Stimulated activated naive CD8-positive, alpha-beta T cell treated with anti-CD3 and anti-CD28 coated beads, Interleukin-15, Interleukin-2, amounts not matched to agents 100 ng/mL and 50 ng/mL, for 24 hours (primary cell): ENCODE data around the gene OR2T3.
"Not testable (repeated sequence)": the region's sequence is repeated elsewhere in the genome, so short reads cannot be mapped to it uniquely, and the experiment has no call there.

Experiments used
- H3K27ac Mint-ChIP-seq: one replicate; pipeline ENCODE4 v1.8.0; 2021; ENCODE audit warnings: mild to moderate bottlenecking, mixed read lengths
- H3K27me3 Mint-ChIP-seq: one replicate; pipeline ENCODE4 v1.8.0; 2021; ENCODE audit warnings: mixed read lengths
- H3K36me3 Mint-ChIP-seq: one replicate; pipeline ENCODE4 v1.8.0; 2021; ENCODE audit warnings: low read depth, mixed read lengths
- H3K4me1 Mint-ChIP-seq: one replicate; pipeline ENCODE4 v1.8.0; 2021; ENCODE audit warnings: low read depth, mixed read lengths
- H3K4me3 Mint-ChIP-seq: one replicate; pipeline ENCODE4 v1.8.0; 2021; ENCODE audit warnings: mild to moderate bottlenecking, mixed read lengths
- H3K9me3 Mint-ChIP-seq: one replicate; pipeline ENCODE4 v1.8.0; 2021; ENCODE audit warnings: mixed read lengths

Gene OR2T3

DNA sequence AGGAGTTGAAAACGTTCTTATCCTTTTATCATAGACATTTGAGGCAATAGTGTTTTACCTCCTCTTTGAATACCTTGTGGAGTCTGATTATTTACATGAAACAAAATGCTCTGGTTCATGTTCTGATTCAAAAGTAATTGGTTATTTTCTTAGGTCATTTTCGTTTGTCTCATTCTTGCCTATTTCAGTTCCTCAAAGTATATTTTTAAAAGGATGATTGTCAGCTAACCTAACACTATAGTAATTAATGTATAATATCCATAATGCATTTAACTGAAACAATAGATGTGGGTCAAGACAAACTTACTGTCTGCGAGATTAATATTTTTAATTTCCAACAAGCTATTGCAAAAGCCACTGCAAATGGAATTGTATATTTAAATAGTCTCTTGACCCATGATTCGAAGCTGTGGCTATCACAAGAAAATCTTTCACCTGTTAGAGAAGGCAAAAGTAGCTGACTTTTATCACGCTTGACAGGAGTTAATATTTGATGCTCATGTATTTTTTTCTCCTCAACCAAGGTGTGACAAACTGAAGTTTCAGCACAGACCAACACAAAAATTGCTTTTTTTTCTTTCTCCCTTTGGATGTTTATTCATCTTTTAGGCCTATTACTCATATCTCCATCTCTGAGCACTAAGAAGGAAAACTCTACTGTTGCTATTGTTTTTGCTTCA, 22.5 kb upstream of the OR2T3 start:
- not testable (repeated sequence) for H3K4me3 Mint-ChIP-seq, H3K27me3 Mint-ChIP-seq, H3K9me3 Mint-ChIP-seq, H3K4me1 Mint-ChIP-seq, H3K36me3 Mint-ChIP-seq, H3K27ac Mint-ChIP-seq

DNA sequence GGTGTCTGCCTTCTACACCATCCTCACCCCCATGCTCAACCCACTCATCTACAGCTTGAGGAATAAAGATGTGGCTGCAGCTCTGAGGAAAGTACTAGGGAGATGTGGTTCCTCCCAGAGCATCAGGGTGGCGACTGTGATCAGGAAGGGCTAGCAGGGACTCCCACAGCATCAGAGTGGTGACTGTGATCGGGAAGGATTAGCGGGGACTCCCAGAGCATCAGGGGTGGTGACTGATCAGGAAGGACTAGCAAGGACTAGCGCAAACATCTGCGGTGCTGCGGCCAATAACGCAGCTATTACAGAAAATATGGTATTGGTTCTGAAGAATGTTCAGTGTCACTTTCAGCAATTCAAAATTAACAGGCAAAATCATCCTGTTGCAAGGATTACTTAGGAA, 19.5 kb upstream of the OR2T3 start:
- H3K9me3 Mint-ChIP-seq, H3K27me3 Mint-ChIP-seq, H3K4me3 Mint-ChIP-seq, H3K36me3 Mint-ChIP-seq, H3K27ac Mint-ChIP-seq, H3K4me1 Mint-ChIP-seq: not testable (repeated sequence)

DNA sequence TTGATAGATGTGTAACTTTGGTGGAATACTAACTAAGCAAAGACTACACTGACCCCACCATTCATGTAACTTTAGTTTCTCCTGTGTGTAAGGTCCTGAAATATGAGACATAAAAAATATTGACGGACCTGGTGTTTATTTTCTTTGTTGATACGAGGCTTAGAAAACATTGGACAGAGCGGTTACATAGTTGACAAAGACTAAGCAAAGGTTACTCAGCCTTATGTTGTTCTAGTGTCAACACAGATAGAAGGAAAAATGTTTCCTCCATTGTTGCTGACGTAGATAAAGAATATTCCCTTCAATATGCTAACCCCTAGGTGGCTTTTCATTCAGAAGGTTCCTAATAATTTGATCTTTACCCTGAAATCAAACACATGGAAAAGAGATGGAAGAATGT, 18.1 kb upstream of the OR2T3 start:
- not testable (repeated sequence) for H3K36me3 Mint-ChIP-seq, H3K4me1 Mint-ChIP-seq, H3K9me3 Mint-ChIP-seq, H3K27me3 Mint-ChIP-seq, H3K4me3 Mint-ChIP-seq, H3K27ac Mint-ChIP-seq

DNA sequence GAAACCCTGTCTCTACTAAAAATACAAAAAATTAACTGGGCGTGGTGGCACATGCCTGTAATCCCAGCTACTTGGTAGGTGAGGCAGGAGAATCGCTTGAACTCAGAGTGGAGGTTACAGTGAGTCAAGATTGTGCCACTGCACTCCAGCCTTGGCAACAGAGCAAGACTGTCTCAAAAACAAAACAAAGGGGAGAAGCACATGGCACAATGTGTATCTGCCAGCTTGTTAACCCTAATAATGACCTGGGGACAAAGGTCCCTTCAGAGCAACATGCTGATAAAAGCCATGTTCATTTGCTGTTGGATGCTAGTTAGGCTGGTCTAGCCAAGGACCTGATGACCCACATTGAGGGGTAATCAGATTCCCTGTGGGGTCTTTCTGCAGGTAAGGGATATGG, 16.5 kb upstream of the OR2T3 start:
- not testable (repeated sequence) for H3K9me3 Mint-ChIP-seq, H3K27ac Mint-ChIP-seq, H3K4me1 Mint-ChIP-seq, H3K27me3 Mint-ChIP-seq, H3K4me3 Mint-ChIP-seq, H3K36me3 Mint-ChIP-seq

DNA sequence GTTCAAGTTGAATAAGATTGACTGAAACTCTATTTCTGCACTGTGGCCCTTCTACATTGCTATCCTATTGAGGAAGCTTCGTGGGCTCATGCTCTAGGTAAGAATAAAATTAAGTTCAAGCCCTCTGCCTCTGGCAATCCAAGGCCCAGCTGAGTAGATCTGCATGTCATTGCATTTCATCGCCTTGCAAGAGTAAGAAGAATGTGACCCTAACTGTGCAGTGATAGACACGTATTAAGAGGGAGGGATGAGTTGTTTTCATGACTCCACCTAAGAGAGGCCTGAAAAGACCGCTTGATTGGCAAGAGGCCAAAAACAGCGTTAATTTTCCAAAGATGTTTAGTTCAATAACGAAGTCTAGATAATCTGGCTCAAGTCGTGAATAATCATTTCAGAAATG, 14.0 kb upstream of the OR2T3 start:
- H3K9me3 Mint-ChIP-seq, result peaks cover 13% of the 10 kb centered on the region
- not testable (repeated sequence) for H3K4me1 Mint-ChIP-seq, H3K27me3 Mint-ChIP-seq, H3K4me3 Mint-ChIP-seq, H3K36me3 Mint-ChIP-seq, H3K27ac Mint-ChIP-seq

DNA sequence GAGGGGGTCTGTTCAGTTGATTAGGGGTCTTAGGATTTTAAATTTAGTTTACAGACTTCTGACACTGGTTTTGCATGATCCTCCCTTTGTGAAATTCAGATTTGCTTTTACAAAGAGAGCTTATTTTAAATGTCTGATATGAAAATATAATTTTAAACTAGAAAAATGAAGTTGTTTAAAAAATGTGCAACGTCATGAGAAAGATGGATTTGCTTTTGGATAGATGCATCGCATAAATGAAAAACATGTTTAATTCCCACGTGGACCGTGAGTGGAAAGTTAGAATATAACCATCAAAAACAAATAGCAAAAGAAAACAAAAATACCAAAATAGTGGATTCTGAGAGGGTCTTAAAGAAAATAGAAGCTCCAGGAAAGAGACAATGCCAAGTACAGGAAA, 2.0 kb upstream of the OR2T3 start:
- no peaks in the 10 kb centered on the region for H3K4me1 Mint-ChIP-seq
- H3K9me3 Mint-ChIP-seq, result peaks cover 15% of the 10 kb centered on the region
- H3K27ac Mint-ChIP-seq, result no peak overlapping the region
- H3K4me3 Mint-ChIP-seq, result no peak overlapping the region
- H3K27me3 Mint-ChIP-seq, result no peaks in the 10 kb centered on the region
- peaks cover 8% of the 10 kb centered on the region for H3K36me3 Mint-ChIP-seq

DNA sequence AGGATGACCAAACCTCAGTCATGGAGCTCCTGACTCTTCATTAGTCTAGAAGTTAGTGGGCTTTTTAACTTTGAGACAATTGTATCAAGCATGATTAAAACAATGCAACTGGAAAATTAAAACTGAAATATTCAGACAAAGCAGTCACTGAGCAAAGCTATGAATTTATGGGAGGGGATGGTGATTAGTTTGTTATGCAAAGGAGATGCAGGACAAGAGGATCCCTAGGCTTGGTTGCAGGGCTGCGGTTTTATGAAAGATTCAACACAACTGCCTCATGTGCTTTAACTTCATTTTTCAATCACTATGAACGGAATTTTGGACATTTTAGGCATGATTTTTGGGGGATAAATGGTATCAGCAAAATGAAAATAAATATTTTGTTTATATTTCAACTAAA, 1.0 kb upstream of the OR2T3 start:
- H3K27ac Mint-ChIP-seq, H3K4me1 Mint-ChIP-seq, H3K4me3 Mint-ChIP-seq, H3K36me3 Mint-ChIP-seq, H3K27me3 Mint-ChIP-seq: not testable (repeated sequence)
- peaks cover 10% of the 10 kb centered on the region for H3K9me3 Mint-ChIP-seq

DNA sequence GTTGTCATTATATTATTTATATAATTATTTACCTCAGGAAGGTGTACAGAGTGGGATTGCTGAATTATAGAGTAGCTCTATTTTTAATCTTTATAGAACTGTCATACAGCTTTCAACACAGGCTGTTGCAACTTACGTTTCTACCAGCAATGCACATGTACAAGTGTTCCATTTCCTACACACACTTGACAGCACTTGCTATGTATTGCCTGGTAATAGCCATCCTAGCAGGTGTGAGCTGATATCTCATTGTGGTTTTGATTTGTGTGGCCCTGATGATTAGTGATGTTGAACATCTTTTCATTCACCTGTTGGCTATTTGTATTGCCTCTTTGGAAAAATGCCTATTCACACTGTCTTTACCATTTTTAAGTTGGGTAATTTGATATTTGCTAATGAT, 2.5 kb downstream of the OR2T3 start:
- not testable (repeated sequence) for H3K27me3 Mint-ChIP-seq, H3K36me3 Mint-ChIP-seq, H3K9me3 Mint-ChIP-seq, H3K4me1 Mint-ChIP-seq, H3K27ac Mint-ChIP-seq, H3K4me3 Mint-ChIP-seq

DNA sequence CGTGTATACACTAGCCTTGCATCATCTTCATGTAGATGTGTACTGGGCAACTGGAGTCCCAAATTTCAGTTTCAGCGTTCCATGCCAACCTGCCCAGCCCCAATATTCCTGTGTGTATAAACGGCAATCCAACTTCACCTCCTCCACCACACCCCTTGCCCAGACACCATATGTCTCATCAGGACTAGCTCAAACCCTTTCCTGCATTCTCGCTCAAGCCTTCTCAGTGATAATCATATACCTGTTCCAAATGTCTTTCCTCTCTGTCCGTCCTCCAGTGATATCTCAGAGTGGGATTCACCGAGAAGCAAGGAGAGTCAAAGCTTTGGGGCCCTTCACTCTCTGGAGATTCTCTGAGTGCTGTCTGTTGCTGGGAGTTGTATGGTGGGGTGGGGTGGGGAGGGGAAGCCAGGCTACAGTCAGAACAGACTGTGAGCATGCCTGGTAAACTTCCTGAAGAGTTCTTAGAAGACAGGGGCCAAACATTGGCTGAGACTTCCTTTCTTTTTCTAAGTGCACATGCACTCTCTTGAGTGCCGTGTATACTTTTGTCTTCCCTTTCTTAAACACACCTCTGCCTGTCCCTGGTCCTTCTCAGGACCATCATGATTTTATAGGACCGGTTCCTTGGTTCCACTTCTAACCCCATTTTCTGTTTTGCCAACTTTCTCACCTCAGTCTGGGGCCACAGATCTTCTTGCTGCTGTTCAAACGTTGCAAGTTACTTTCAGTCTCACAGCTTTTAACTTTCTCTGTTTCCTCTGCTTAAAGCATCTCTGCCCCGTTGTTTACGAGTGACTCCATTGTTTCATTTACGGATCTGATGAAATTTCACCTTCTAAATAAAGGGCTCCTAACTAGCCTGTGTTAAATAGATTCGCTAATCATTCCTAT, 8.8 kb downstream of the OR2T3 start:
- H3K27ac Mint-ChIP-seq, result peak overlapping the region; percentile 93

DNA sequence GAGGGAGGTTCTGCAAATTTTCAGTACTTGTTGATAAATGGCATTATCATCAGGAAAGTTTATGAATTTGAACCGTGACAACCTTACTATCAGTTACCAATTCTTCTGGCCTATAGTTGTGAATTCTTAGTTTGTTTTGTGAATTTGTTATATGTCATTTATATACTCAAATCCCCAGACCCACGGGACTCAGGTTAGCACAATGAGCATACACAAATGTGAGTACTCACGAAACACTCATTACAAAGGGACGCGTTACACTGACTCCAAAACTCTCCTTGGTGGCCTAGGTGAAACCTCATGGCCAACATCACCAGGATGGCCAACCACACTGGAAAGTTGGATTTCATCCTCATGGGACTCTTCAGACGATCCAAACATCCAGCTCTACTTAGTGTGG, 15.1 kb downstream of the OR2T3 start, which contains the start of gene OR2T5:
TSS of gene OR2T5 (plus strand) at position 301 of the 400 bp plus-strand sequence. CDS start at position 301, 0 bp downstream.
- H3K9me3 Mint-ChIP-seq, H3K4me1 Mint-ChIP-seq, H3K27ac Mint-ChIP-seq, H3K27me3 Mint-ChIP-seq, H3K4me3 Mint-ChIP-seq, H3K36me3 Mint-ChIP-seq: not testable (repeated sequence)

More for the DNA sequence above, 8.8 kb downstream of the OR2T3 start:
- H3K9me3 Mint-ChIP-seq, H3K36me3 Mint-ChIP-seq, H3K27me3 Mint-ChIP-seq: not testable (repeated sequence)
- Mint-ChIP-seq H3K4me1 (peaks cover 13% of the 10 kb centered on the region), H3K4me3 (peak overlapping the region; percentile 82)

DNA sequence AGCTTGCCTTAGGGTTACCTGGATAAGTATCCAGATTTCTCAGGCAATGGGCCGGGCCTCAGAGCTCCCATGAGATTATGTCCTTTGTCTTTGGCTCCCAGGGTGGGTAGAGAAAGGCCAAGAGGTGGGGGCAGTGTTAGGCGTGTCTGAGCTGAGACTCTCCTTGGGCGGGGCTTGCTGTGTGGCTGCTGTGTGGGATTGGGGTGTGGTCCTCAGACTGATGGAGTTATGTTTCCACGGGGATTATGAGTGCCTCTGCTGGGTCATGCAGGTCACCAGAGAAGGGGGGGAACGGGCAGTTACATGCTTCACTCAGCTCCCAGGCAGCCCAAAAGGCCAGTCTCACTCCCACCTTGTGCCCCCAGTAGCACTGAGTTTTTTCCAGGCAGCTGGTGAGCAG, 23.5 kb downstream of the OR2T3 start:
- H3K36me3 Mint-ChIP-seq, H3K9me3 Mint-ChIP-seq, H3K4me3 Mint-ChIP-seq, H3K27me3 Mint-ChIP-seq, H3K4me1 Mint-ChIP-seq, H3K27ac Mint-ChIP-seq: not testable (repeated sequence)

DNA sequence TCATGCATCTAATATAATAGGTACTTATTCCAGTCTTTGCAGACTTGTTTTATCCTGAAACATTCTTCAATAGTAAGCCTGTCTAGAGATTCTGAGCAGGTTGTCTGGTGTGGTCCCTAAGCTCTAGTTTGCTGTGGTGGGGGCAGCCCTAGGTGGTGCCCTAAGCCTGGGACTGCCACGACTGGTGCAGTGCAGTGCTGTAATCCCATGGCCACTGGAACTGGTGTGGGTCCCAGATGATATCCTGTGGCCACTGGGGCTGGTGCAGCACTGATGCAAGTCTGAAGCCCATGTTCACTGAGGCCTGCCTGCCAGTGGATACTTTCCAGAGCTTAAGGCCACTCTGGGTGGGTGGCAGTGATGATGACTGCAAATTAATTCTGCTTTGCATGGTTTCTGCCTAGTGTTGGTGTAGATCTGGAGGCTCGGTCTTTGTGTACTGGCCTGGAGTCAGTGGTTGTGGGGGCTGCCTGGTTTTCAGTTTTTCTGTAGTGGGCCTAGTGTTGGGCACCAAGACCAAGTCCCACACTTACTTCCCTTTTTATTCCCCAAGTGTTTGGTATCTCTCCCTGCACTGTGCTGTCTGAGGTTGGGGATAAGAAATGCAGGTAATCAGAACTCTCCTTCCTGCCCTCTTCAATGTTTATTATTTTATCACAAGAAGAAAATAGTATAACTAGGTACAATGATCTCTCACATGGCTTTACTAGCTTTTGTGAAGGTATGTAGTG, 27.3 kb downstream of the OR2T3 start:
- not testable (repeated sequence) for H3K4me1 Mint-ChIP-seq, H3K9me3 Mint-ChIP-seq, H3K27me3 Mint-ChIP-seq, H3K27ac Mint-ChIP-seq, H3K4me3 Mint-ChIP-seq, H3K36me3 Mint-ChIP-seq

DNA sequence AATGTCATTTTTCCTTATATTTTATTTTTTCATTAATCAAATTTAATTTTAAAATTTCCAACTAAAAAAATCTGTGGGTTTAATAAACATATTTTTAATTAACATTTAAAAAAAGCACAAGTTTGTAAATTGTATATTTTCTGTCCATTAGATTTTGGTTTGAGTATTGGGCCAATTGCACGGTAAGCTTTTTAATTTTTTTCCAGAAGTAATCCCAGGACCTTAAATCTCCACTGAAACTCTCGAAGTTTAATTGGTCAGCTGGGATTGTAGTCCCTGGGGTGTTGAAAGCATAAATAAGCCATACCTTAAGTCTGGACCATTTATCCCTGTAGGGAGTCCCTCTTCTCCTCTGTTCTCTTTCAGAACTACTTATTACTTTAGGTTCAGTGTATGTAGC, 34.6 kb downstream of the OR2T3 start, which contains the start of gene OR2G6:
TSS of gene OR2G6 (plus strand) at position 301 of the 400 bp plus-strand sequence. CDS start 13,574 bp downstream, outside the sequence.
- H3K4me1 Mint-ChIP-seq, H3K9me3 Mint-ChIP-seq, H3K36me3 Mint-ChIP-seq: not testable (repeated sequence)

DNA sequence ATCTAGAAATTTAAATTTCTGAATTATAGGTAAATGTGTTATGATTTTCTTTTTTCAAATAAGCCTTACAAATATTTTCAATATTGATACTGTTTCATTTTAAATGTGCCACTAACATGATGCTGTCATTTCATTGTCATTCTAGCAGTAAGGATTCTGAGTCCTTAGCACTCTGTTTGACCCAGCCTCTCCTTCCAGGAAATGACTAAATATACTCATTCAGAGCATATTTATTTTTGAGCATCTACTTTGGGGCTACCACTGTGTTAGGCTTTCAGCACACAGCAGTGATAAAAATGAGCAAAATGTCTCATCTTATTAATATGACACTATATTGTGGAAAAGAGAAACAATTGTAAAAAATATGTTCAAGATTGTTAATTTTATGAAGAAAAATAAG, 37.1 kb downstream of the OR2T3 start:
- not testable (repeated sequence) for H3K27ac Mint-ChIP-seq, H3K4me3 Mint-ChIP-seq, H3K36me3 Mint-ChIP-seq, H3K9me3 Mint-ChIP-seq, H3K27me3 Mint-ChIP-seq, H3K4me1 Mint-ChIP-seq

More for the DNA sequence above, 34.6 kb downstream of the OR2T3 start, which contains the start of gene OR2G6:
- H3K27ac Mint-ChIP-seq, H3K27me3 Mint-ChIP-seq, H3K4me3 Mint-ChIP-seq: not testable (repeated sequence)

DNA sequence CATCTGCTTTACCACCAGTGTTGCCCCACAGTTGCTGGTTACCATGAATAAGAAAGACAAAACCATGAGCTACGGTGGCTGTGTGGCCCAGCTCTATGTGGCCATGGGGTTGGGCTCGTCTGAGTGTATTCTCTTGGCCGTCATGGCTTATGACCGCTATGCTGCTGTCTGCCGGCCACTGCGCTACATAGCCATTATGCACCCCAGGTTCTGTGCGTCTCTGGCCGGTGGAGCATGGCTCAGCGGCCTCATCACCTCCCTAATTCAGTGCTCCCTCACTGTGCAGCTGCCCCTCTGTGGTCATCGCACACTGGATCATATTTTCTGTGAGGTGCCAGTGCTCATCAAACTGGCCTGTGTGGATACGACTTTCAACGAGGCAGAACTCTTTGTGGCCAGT, 48.7 kb downstream of the OR2T3 start:
- no peak overlapping the region for H3K4me3 Mint-ChIP-seq
- H3K27ac Mint-ChIP-seq, result no peak overlapping the region
- no peaks in the 10 kb centered on the region for H3K4me1 Mint-ChIP-seq
- no peaks in the 10 kb centered on the region for H3K9me3 Mint-ChIP-seq
- H3K36me3 Mint-ChIP-seq, result no peaks in the 10 kb centered on the region
- no peaks in the 10 kb centered on the region for H3K27me3 Mint-ChIP-seq
